HG03520 (cell line): ENCODE measurements around the gene NEURL3.
"Not testable (repeated sequence)": the region's sequence is repeated elsewhere in the genome, so short reads cannot be mapped to it uniquely, and the experiment has no call there.

Source experiments
- ATAC-seq: cut with Tn5 transposase; IDR thresholded peaks from one replicate; pipeline ENCODE4 v1.9.1; 2021; ENCODE audit warnings: mild to moderate bottlenecking, moderate library complexity; ENCODE audit not compliant: unreplicated experiment

Gene NEURL3, protein sequence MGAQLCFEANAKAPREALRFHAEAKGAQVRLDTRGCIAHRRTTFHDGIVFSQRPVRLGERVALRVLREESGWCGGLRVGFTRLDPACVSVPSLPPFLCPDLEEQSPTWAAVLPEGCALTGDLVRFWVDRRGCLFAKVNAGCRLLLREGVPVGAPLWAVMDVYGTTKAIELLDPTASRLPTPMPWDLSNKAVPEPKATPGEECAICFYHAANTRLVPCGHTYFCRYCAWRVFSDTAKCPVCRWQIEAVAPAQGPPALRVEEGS

DNA sequence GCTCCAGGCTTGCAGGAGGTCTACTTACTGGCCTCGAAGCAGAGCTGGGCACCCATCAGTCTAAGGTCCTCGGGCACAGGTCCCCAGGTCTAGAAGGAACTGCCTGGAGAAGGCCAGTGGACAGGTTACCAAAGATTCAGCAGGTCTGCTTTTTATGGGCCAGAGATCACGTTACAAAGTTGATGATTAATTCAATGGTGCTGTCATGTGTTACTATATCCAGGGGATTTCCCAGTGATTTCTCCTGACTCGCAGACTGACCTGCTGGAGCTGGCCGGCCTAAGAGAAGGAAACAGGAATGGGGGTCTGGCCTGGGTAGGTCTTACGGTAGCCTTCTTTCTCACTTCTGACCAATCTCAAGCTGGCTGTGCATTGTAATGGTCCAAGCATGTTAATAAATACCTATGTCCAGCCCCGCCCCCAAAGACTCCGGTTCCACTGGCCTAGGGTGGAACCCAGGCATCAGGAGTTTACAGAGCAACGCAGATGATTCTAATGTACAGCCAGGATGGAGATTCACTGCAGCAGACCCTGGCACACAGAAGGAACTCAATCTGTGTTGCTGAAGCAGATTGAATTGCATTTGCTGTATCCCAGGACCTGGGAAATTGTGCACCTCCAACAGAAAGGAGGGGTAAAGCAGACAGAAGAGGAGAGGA is at the start of gene NEURL3:
Gene NEURL3, minus strand, starts transcription at position 127 of the 659 bp plus-strand sequence. Its CDS starts 71 bp downstream, at position 56.
- ATAC-seq: no peak

DNA sequence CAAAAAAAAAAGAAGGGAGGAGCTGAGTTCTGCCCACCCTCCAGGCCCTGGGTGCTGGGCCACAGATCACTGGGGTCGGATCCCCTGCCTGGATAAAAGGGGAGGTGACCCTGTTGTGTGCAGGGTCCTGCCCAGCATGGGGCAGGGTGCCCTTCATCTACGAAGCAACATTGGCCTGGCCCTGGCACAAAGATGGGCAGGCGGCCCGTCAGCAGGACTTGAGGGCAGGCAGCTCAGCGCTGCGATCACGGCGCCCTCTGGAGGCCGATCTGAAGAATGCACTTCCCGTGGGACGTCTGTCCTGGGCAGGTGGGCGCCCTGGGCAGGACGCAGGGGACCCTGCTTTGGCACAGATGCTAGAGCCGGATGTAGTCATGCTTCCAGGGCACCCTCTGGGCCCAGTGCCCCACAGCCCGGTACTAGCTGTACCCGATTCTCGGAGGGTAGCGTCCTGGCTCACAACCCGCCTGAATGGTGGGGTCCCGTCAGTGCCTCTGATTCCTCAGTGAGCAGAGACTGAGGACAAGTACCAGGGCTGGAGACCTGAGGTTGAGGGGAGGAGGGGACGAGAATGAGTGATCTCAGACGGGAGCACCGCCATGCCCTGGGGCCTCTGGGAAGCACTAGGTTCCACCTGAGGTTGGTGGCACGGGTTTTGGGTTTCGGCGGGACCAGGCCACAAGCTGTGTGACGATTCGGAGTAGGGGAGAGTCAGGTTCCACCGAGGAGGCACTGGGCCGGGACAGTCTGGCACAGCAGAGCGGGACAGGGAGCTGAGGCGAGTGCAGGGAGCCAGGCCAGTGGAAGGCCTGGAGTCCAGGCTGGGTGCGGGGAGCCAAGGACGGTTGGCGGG is 49.4 kb upstream of the NEURL3 start:
- peak; percentile 58 for ATAC-seq

DNA sequence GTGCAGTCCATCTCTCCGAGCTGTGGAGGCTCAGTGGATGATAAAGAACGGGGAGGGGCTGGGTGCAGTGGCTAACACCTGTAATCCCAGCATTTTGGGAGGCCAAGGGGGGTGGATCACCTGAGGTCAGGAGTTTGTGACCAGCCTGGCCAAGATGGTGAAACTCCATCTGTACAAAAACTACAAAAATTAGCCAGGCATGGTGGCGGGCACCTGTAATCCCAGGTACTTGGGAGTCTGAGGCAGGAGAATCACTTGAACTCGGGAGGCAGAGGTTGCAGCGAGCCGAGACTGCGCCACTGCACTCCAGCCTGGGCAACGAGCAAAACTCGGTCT is 48.8 kb upstream of the NEURL3 start:
- ATAC-seq: not testable (repeated sequence)

DNA sequence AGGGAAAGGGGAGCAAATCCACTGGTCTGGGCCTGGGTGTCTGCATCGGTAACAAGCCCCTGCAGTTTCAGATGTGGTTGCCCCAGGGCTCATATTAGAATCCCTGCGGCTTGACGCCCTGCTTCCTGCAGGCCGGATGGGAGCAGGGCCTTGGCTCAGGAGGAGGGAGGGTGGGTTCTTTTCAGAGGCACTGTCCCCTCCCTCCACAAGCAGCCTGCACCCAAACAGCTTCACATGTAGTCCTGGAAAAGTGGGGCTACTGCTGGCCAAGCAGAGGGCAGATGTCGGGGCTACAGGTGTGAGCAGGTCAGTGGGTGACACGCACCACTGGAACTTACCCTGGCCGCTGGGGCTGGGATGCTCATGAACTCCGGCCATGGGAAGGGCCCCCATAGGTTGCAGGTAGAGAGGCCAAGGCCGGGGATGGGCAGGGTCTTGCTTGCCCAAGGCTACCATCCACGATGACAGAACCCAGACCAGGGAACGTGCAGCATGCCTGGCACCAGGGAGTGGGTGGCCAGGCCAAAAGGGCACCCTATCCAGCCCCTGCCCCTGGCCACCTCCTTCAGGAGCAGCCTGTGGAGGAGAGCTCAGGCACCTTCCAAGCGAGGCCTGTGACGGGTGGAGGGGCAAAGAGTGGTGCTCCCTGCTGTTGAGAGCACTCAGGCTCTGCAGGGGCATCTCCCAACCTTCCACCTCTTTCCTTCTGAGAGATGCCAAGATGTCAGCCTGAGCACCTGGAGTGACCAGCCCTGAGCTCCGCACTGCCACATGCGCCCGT is 48.2 kb upstream of the NEURL3 start:
- no peak for ATAC-seq

DNA sequence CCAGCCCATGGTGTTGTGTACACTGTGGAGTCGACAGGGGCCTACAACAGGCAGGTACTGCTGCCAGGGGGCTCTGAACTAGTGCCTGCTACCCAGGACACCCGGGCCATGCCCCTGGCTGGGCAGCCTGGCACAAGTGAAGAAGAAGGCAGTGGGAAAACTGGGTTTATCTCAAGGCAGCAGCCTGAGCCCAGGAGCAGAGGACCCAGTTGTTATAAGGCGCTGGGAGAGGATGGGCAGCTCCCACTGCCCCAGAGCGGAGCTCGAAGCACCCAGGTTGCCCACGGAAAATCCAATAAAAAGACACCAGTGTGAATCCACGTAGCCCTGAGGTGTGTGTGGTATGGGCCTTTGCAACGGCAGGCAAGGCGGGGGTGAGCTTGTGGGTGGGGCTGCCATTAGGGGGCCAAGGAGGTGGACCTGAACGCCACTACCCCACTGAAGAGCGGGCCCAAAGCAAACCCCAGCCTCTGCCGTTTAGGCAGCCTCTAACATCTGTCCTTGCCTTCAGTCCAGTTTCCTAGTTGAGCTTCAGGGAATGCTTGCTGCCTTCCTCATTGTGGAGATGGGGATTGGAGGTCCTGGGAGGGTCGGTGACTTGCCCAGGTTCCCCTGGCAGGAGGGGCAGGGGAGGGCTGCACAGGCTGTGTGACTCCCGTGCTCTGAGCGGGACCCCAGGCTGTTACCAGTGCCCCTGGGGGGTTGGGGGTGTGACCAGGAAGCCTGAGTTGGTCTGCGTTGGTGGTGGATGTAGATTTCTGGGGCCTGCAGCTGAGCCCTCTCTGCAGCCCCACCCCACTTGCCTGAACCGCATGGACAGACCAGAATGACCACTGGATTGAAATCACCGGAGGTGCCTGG is 47.4 kb upstream of the NEURL3 start:
- no peak for ATAC-seq

DNA sequence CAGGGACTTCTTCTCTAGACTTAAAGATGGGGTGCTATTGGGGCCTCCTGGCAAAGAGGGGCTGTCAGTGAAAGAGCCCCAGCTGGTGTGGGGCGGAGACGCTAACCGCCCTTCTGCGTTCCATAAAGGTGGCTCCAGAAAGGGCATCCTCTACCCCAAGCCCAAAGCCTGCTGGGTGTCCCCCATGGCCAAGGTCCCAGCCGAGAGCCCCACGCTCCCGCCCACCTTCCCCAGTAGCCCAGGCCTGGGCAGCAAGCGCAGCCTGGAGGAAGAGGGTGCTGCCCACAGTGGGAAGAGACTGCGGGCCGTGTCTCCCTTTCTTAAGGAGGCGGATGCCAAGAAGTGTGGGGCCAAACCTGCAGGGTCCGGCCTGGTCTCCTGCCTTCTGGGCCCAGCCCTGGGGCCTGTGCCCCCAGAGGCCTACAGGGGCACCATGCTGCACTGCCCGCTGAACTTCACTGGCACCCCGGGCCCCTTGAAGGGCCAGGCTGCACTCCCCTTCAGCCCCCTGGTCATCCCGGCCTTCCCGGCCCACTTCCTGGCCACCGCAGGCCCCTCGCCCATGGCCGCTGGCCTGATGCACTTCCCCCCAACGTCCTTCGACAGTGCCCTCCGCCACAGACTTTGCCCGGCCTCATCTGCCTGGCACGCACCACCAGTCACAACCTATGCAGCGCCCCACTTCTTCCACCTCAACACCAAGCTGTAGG is 46.6 kb upstream of the NEURL3 start:
- ATAC-seq: no peak

DNA sequence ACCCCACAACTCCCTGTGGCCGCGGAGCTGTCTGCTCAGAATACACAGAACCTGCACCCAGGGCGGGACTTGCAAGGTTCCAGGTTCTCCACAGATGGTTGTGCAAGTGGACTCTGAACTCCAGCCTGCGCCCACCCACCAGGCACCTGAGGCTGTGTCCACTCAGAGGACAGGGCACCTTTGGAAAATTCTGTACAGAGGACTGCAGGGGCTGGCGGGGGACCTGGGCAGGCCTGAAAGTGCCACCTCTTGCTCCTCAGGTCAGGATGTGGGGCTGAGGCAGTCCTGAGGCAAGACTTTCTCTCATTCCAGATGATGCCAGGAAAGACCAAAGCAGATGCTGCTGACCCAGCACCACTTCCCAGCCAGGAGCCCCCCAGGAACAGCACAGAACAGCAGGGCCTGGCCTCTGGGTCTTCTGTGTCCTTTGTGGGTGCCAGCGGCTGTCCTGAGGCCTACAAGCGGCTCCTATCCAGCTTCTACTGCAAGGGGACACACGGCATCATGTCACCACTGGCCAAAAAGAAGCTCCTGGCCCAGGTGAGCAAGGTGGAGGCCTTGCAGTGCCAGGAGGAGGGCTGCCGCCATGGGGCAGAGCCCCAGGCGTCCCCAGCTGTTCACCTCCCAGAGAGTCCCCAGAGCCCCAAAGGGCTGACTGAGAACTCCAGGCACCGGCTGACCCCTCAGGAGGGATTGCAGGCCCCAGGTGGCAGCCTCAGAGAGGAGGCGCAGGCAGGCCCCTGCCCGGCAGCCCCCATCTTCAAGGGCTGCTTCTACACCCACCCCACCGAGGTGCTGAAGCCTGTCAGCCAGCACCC is 45.8 kb upstream of the NEURL3 start:
- ATAC-seq: no peak

DNA sequence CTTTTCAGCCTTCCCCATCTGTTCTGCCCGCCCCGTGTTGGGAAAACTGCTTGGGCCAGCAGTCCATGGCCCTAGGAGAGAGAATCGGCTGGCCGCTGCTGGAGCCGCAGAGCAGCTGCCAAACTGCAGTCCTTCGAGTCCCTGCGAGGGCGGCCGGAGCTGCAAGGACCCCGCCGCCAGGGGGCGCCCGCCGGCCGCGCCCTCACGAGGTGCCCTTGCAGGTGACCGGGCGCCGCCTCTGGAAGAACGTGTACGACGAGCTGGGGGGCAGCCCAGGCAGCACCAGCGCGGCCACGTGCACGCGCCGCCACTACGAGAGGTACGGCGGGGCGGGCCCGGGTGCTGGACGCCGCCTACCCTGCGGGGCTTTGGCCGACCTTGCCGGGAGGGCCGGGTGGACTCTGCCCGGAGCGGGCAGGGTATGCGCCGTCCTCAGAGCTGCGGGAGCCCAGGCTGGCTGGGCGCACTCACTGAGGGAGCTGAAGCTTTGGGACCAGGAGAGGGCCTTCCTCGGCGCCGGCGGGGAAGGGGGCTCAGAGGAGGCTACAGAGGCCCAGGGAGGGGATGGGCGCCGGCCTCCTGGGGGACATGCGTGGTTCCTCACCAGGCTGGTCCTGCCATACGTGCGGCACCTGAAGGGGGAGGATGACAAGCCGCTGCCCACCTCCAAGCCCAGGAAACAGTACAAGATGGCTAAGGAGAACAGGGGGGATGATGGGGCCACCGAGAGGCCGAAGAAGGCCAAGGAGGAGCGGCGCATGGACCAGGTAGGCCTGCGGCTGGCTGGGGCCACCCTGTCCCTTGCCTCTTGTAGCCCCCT is 45.0 kb upstream of the NEURL3 start:
- no peak for ATAC-seq

DNA sequence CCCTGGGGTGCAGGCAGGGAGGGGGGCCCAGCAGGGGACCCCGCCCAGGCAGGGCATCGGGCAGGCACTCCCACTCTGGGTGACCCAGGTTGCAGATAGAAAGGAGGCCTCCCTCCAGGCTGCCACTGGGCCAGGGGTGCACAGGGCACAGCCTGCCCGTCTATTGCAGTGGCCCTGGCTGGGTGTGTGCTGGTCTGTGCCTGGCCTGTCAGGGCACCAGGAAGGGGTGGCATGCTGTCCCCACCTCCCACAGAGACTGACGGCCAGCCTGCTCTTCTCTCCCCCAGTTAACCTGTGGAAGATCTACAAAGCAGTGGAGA is 44.3 kb upstream of the NEURL3 start:
- no peak for ATAC-seq

DNA sequence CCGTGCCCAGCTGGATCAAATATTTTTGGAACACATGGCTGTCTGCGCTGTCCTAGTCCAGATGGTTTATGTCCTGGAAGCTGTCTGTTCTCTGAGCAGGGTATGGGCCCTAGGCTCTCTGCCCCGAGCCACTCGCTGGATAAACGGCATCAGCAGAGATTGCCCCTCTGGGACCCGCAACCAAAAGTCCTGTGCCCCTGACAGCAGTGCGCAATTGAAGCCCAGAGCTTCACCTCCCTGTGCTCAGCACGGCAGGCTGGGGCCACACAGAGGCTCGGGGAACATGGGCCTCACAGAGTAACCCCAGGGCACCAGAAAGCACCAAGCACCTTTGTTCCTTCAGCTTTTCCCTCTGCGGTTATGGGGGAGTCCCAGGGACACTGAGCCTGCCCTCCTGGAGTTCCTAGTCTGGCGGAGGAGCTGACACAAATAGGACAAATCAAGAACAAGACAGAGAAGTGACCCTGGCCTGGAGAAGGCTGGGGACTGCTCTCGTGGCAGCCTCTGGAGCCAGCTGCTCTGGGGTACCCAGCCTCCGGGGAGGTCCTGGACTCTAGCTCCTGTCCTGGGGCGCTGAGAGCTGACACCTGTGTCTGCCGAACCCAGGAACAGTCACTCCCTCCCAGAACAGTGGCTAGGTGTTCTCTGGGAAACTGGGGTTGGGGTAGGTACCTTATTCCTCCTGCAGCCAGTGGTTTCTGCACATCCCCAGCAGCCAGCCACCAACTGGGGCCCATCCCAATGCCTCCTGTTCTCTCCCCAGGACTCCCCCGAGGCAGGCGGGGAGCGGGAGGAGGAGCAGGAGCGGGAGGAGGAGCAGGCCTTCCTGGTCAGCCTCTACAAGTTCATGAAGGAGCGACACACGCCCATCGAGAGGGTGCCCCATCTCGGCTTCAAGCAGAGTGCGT is 43.7 kb upstream of the NEURL3 start:
- no peak for ATAC-seq

DNA sequence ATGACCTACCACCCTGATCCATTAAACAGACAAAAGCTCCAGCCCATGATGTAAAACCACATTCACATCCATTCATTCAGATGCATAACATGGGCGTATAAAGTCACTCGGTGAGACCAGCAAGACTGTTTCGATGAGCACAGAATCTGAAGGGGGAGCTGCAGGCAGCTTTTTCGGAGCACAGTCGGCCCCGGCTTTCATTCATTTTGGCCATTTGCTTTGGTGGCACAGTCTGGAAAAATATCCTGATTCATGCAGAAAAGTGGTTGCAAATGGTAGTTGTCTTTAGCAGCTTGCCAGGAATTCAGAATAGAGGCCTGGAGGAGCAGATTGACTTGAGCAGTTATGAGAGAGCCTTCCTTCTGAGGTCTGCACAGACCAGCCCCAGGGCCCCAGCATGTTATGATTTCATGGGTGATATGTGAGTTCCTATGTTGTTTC is 42.6 kb upstream of the NEURL3 start:
- no peak for ATAC-seq

DNA sequence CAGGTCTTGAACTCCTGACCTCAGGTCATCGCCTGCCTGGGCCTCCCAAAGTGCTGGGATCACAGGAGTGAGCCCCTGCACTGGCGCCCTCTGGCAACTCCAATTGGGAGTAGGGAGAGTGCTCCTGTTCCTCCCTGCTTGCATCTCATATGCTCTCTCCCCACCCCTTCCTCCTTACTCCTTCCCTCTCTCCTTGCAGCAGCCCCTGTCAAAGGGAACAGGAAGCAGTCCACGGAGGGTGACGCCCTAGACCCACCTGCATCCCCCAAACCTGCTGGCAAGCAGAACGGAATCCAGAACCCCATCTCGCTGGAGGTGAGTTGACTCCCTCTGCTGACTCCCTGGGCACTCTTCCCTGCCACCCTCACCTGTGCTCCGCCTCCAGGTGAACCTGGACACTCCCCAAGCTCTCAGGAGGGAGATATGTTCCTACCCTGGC is 42.1 kb upstream of the NEURL3 start:
- no peak for ATAC-seq

DNA sequence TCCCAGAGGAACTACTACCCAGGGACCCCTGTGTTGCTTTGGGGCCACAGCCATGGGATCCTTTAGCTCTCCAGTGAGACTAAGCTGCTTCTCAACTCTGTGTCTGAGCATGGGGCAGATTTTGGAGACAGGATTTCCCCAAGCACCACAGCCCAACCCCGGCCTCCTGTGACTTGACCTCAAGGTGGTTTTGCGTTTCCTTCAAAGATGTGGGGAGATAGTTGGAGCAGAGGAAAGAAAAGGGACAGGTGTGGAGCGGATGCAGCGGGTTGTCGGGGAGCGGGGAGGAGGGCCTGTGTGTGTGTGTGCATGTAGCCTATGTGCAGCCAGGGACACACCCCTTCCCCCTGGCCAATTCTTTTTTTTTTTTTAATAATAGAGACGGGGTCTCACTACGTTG is 41.6 kb upstream of the NEURL3 start:
- no peak for ATAC-seq

DNA sequence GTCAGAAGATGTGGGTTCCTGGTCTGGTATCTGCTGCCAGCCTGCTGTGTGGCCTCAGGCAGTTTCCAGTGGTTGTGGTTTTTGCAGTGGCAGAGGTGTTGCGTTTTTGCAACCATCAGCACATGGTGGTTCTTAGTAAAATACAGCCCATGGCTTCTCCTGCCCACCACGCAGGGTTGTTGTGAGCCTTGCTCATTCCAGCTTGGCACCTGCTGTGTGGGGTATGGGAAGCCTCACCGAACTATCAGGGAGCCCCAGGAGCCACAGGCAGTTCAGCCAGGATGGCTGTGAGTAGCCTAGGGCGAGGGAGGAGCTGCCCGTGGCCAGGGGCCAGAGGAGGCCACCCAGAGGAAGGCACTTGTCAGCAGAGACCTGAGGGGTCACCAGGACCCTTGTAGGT is 41.2 kb upstream of the NEURL3 start:
- no peak for ATAC-seq

DNA sequence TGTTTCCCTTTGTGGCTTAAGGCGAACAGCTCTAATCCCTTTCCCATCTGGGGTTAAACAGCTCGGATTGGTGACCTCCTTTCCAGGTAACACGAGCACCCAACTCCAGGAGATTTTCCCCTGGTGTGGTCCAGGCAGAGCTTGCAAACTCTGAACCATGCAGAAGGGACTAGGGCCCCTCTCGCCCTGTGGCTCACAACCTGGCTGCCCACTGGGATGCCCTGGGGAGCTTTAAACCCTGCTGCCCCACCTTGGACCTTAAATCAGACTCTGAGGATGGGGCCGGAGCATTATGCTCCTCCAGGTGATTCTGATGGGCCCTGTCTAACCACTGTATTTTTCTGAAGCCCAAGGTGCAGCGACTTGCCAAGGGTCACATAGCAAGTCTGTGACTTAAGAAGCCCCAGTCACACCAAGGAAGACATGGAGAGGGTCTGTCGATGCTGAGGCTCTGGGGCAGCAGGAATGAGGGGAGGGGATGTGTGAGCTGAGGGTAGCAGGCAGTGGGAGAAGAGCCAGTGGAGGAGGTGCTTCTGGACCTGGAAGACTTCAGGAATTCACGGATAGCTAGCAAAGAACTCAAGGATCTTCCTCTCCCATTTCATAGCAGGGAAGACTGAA is 37.3 kb upstream of the NEURL3 start:
- no peak for ATAC-seq

DNA sequence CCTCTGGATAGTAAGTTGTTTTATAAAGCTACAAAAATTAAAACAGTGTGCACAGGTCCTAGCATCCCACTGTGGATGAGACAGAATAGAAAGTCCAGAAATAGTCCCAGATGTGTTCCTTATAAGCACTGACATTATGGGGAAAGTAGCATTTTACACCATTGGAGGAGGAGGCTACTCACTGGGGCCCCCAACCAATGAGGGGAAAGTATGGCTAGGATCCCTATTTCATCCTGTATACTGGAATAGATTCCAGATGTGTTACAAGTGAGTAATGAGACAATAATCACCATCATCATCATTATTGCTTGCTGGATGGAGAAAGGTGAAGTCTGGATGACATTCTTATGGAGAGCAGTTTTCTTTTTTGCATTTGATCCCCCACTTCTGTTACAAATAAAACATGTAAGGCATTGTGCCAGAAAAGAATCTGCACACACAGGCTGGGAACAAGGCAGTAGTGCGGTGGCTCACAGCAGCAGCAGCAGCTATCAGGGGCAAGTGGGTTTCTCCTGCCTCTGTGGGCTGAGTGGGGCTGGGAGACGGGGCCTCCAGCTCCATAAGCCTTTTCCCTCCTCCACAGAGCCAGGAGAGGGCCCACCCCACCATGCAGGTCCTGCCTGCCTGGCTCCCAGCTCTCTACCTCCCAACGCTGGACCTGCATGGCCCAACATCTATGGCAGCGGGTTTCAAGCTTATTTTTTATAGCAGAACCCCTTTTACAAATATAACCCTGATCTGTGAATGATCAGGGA is 36.4 kb upstream of the NEURL3 start:
- ATAC-seq: no peak
